ENCODE data around the gene PBX2. TPM values are rescaled to one million over a fixed set of nuclear protein-coding genes. Genes with fewer than 3 reads are reported as not detected.

PBX2 gene
- total and polyA plus RNA-seq, 10 of the 15 experiments (the other 5 are each of a cell fraction or from before 2014, with no cell fraction given), result 0.84 to 66.5 (median 20.6) TPM

GRCh38 chr6:32181915-32182529 lies 8.0 kb downstream of the PBX2 start:
- FAIRE-seq (no peak), DNase-seq (ENCODE audit: low read depth, low spot score) (no peak), ATAC-seq (no peak)
- TF ChIP-seq TBL1XR1 (IDR thresholded peaks at IDR 0.05; ENCODE audit: low read depth, low read length), result no peak
- 85% methylated on average over 10 of the region's 10 CpGs for WGBS (ENCODE audit: insufficient coverage, insufficient replicate concordance, low lambda C conversion rate, missing lambda C conversion rate)
- Histone ChIP-seq H3K4me1 (ENCODE audit: control insufficient read depth, insufficient read depth, low read length) (peaks cover 12% of the 10 kb centered on the region), H4K20me1 (ENCODE audit: control insufficient read depth, insufficient read depth) (no peaks in the 10 kb centered on the region), H3K4me2 (ENCODE audit: control insufficient read depth, insufficient read depth) (no peak overlapping the region), H3K4me3 (no peak overlapping the region), H3K79me2 (ENCODE audit: control insufficient read depth, insufficient read depth, low read length) (peaks cover 14% of the 10 kb centered on the region), H3K36me3 (ENCODE audit: control insufficient read depth in 2 of 2, insufficient read depth in 2 of 2, low read length in 1 of 2) (peaks cover 4 to 7% of the 10 kb centered on the region in 2 experiments; a peak in 3 of 4 replicates), H3K27ac (ENCODE audit: control insufficient read depth, insufficient read depth) (no peak overlapping the region), H3K27me3 (replicated peaks in 1 of 2; ENCODE audit: control insufficient read depth in 2 of 2, insufficient read depth in 2 of 2, low read length in 1 of 2) (no peaks in the 10 kb centered on the region), H2AFZ (ENCODE audit: control insufficient read depth, low read depth, low read length) (no peak overlapping the region), H3K9ac (ENCODE audit: control insufficient read depth, insufficient read depth, low read length) (no peak overlapping the region), H3K9me3 (replicated peaks; ENCODE audit: control insufficient read depth, insufficient read depth, low read length) (no peaks in the 10 kb centered on the region)
- in situ Hi-C loops (cut with MboI), result no loop called here
- BruUV-seq (replicated peaks), result no TSS peak
- SMC1A ChIA-PET (ENCODE audit: uncharacterized antibody, unreplicated experiment), result interaction anchor here (1.5 kb wide), 1 partner anchor 14 kb away, joined by 3 read pairs; no protein-coding TSS in a partner anchor
- CTCF ChIA-PET, result interaction anchor here (1.0 kb wide), 1 partner anchor 13 kb away, joined by 4 read pairs; no protein-coding TSS in a partner anchor
- RAD21 ChIA-PET (ENCODE audit: unreplicated experiment), result interaction anchor here (1.2 kb wide), 1 partner anchor 13 kb away, joined by 3 read pairs; no protein-coding TSS in a partner anchor
- POLR2A ChIA-PET, result interaction anchor here (0.6 kb wide), 1 partner anchor 10 kb away, joined by 3 read pairs; no protein-coding TSS in a partner anchor
- intact Hi-C loops (cut with micrococcal nuclease; ENCODE audit: unreplicated experiment), result no loop called here

- H2AFZ ChIP-seq (ENCODE audit: control insufficient read depth, low read depth, low read length), result no peak overlapping the region
- intact Hi-C loops (cut with micrococcal nuclease; ENCODE audit: unreplicated experiment), result no loop called here
- no peak for ATAC-seq
- no peak overlapping the region for H3K4me2 ChIP-seq (ENCODE audit: control insufficient read depth, insufficient read depth)
- FAIRE-seq, result no peak
- H3K4me3 ChIP-seq, result no peak overlapping the region
- TF ChIP-seq CEBPB (IDR thresholded peaks at IDR 0.05; ENCODE audit: borderline replicate concordance in 1 of 2, low read depth in 2 of 2, low read length in 2 of 2) (no peak), POLR2AphosphoS5 (IDR thresholded peaks at IDR 0.05; ENCODE audit: low read length) (no peak; the same call in 1 of the 2 replicates), FOS (IDR thresholded peaks at IDR 0.05; ENCODE audit: borderline replicate concordance, extremely low read depth, insufficient read length) (no peak), HDAC6 (IDR thresholded peaks at IDR 0.05; ENCODE audit: unreplicated experiment) (no peak)
- H3K27ac ChIP-seq (ENCODE audit: control insufficient read depth, insufficient read depth), result no peak overlapping the region
- H3K9ac ChIP-seq (ENCODE audit: control insufficient read depth, insufficient read depth, low read length), result no peak overlapping the region
- CTCF ChIA-PET, result interaction anchor here (0.5 kb wide), 1 partner anchor 616 kb away, joined by 3 read pairs; no protein-coding TSS in a partner anchor
- H3K4me1 ChIP-seq (ENCODE audit: control insufficient read depth, insufficient read depth, low read length), result peaks cover 8% of the 10 kb centered on the region
- POLR2A ChIA-PET, result interaction anchor here (5.7 kb wide), 1 partner anchor 9 kb away, joined by 123 read pairs; the partner anchor contains the start of genes GPSM3 and PBX2
- H3K36me3 ChIP-seq (ENCODE audit: control insufficient read depth in 2 of 2, insufficient read depth in 2 of 2, low read length in 1 of 2), result peaks cover 4 to 5% of the 10 kb centered on the region in 2 experiments; a peak in 3 of 4 replicates
- no peaks in the 10 kb centered on the region for H3K9me3 ChIP-seq (replicated peaks; ENCODE audit: control insufficient read depth, insufficient read depth, low read length)
- in situ Hi-C loops (cut with MboI), result no loop called here
- H3K79me2 ChIP-seq (ENCODE audit: control insufficient read depth, insufficient read depth, low read length), result peaks cover 10% of the 10 kb centered on the region
- no peaks in the 10 kb centered on the region for H3K27me3 ChIP-seq (replicated peaks in 1 of 2; ENCODE audit: control insufficient read depth in 2 of 2, insufficient read depth in 2 of 2, low read length in 1 of 2)
- no TSS peak for BruUV-seq (replicated peaks)
- no peak for DNase-seq (ENCODE audit: low read depth, low spot score)
- RAD21 ChIA-PET (ENCODE audit: unreplicated experiment), result no interaction called here
- SMC1A ChIA-PET (ENCODE audit: uncharacterized antibody, unreplicated experiment), result interaction anchor here (1.5 kb wide), 1 partner anchor 15 kb away, joined by 3 read pairs; no protein-coding TSS in a partner anchor
- 89% methylated on average over 15 of the region's 15 CpGs for WGBS (ENCODE audit: insufficient coverage, insufficient replicate concordance, low lambda C conversion rate, missing lambda C conversion rate)
- no peaks in the 10 kb centered on the region for H4K20me1 ChIP-seq (ENCODE audit: control insufficient read depth, insufficient read depth)
These were observed 8.8 kb downstream of the PBX2 start for GRCh38 chr6:32181148-32181702.
